Ovary (tissue), 3 donors: ENCODE measurements around the gene TAS2R40.

Source experiments
- POLR2A ChIP-seq: fragments of 450-650 bp; IDR thresholded peaks from one replicate; pipeline ENCODE4 v1.6.1; 2017; ENCODE audit warnings: antibody characterized with exemption, mild to moderate bottlenecking, moderate library complexity
- TF ChIP-seq, protein P1 (sequence below), 3 donors: fragments of 450-650 bp in 2 of 3; fragments of 200-600 bp in 1 of 3; IDR thresholded peaks; one replicate each; pipeline versions ENCODE4 v1.5.1 to v1.8.0; 2016 to 2022; ENCODE audit warnings: antibody characterized with exemption in 3 of 3, mild to moderate bottlenecking in 1 of 3
- donor health status: DM: no; HTN: no; CAD: no.

DNA sequence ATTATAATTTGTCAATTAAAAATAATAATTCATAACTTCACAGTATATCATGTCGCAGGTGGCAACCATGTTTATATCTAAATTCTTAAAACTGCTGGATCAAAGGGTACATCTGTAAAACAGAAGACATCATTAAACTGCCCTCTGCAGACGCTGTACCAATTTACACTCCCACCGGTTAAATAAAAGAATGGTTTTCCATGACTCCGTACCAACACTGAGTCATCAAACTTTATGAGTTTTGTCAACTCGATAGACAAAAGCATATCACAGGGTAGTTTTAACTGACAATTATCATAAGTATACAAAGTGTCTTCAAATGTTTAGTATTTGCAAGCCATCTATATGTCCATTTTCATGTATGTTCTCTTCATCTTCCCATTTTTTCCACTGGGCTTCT is 35.7 kb downstream of the TAS2R40 start:
- TF ChIP-seq, protein P1, sequence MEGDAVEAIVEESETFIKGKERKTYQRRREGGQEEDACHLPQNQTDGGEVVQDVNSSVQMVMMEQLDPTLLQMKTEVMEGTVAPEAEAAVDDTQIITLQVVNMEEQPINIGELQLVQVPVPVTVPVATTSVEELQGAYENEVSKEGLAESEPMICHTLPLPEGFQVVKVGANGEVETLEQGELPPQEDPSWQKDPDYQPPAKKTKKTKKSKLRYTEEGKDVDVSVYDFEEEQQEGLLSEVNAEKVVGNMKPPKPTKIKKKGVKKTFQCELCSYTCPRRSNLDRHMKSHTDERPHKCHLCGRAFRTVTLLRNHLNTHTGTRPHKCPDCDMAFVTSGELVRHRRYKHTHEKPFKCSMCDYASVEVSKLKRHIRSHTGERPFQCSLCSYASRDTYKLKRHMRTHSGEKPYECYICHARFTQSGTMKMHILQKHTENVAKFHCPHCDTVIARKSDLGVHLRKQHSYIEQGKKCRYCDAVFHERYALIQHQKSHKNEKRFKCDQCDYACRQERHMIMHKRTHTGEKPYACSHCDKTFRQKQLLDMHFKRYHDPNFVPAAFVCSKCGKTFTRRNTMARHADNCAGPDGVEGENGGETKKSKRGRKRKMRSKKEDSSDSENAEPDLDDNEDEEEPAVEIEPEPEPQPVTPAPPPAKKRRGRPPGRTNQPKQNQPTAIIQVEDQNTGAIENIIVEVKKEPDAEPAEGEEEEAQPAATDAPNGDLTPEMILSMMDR (IDR thresholded peaks at IDR 0.05): no peak
- TF ChIP-seq POLR2A: no peak
